Chondrocyte (in vitro differentiated cells): ENCODE data around the gene RNF157. TPM values are rescaled to one million over a fixed set of nuclear protein-coding genes. Genes with fewer than 3 reads are reported as not detected.
"Not testable (repeated sequence)": the region's sequence is repeated elsewhere in the genome, so short reads cannot be mapped to it uniquely, and the experiment has no call there.

Experiments
- DNase-seq: peaks from one replicate; pipeline ENCODE4 v3.0.0; 2021; ENCODE audit warnings: mixed read lengths, low spot score
- H3K27ac Mint-ChIP-seq: one replicate; pipeline ENCODE4 v1.8.0; 2021; ENCODE audit warnings: mild to moderate bottlenecking, moderate library complexity, mixed read lengths; ENCODE audit not compliant: unreplicated experiment
- H3K27me3 Mint-ChIP-seq: 2 replicates; pipeline ENCODE4 v1.8.0; 2021; ENCODE audit warnings: low read depth, mixed read lengths
- H3K36me3 Mint-ChIP-seq: 2 replicates; pipeline ENCODE4 v1.8.0; 2021; ENCODE audit warnings: low read depth, mixed read lengths
- H3K4me1 Mint-ChIP-seq: 2 replicates; pipeline ENCODE4 v1.8.0; 2021; ENCODE audit warnings: low read depth, mild to moderate bottlenecking, mixed read lengths
- H3K4me3 Mint-ChIP-seq: one replicate; pipeline ENCODE4 v1.8.0; 2021; ENCODE audit warnings: mild to moderate bottlenecking, moderate library complexity, mixed read lengths; ENCODE audit not compliant: unreplicated experiment
- H3K9me3 Mint-ChIP-seq: 2 replicates; pipeline ENCODE4 v1.8.0; 2021; ENCODE audit warnings: low read depth, mixed read lengths
- CTCF ChIP-seq: fragments of 200-600 bp; sonication (generic); IDR thresholded peaks from 2 replicates; pipeline ENCODE4 v1.5.0; 2021; ENCODE audit warnings: antibody characterized with exemption, mild to moderate bottlenecking, moderate library complexity
- total RNA-seq: library from RNA; stranded (reverse); gene quantifications from 3 replicates; pipeline ENCODE4 v1.2.1, GENCODE V29; 2021

RNF157 gene
- total RNA-seq, 1 donor from 2014 or later: 1.5 TPM

- no peak overlapping the region for H3K27ac Mint-ChIP-seq
- no peaks in the 10 kb centered on the region for H3K36me3 Mint-ChIP-seq
- H3K9me3 Mint-ChIP-seq: no peaks in the 10 kb centered on the region
- TF ChIP-seq CTCF: no peak
- no peaks in the 10 kb centered on the region for H3K27me3 Mint-ChIP-seq
- DNase-seq: no peak
- H3K4me3 Mint-ChIP-seq: no peak overlapping the region
- peaks cover 22% of the 10 kb centered on the region for H3K4me1 Mint-ChIP-seq
Observed at GRCh38 chr17:76268991-76269981, 29.0 kb upstream of the RNF157 start.

- Mint-ChIP-seq H3K4me3 (no peak overlapping the region), H3K27ac (peak overlapping the region; percentile 65), H3K36me3 (no peaks in the 10 kb centered on the region), H3K9me3 (no peaks in the 10 kb centered on the region), H3K4me1 (peaks cover 29% of the 10 kb centered on the region), H3K27me3 (no peaks in the 10 kb centered on the region)
- DNase-seq: no peak
- TF ChIP-seq CTCF: no peak
Observed at GRCh38 chr17:76268015-76268749, 27.9 kb upstream of the RNF157 start.

- H3K4me3 Mint-ChIP-seq, DNase-seq, H3K27me3 Mint-ChIP-seq, H3K36me3 Mint-ChIP-seq, H3K9me3 Mint-ChIP-seq: not testable (repeated sequence)
- Mint-ChIP-seq H3K27ac (peak overlapping the region; percentile 41), H3K4me1 (peaks cover 29% of the 10 kb centered on the region)
Observed at GRCh38 chr17:76267581-76268001, 27.3 kb upstream of the RNF157 start.

- no peak for TF ChIP-seq CTCF
- H3K27me3 Mint-ChIP-seq: no peaks in the 10 kb centered on the region
- no peaks in the 10 kb centered on the region for H3K36me3 Mint-ChIP-seq
- no peaks in the 10 kb centered on the region for H3K9me3 Mint-ChIP-seq
- H3K4me1 Mint-ChIP-seq: peaks cover 29% of the 10 kb centered on the region
- H3K27ac Mint-ChIP-seq: no peak overlapping the region
- peak overlapping the region; percentile 12 for H3K4me3 Mint-ChIP-seq
- no peak for DNase-seq
Observed at GRCh38 chr17:76267051-76267576, 26.8 kb upstream of the RNF157 start.

GRCh38 chr17:76266244-76266938 lies 26.1 kb upstream of the RNF157 start:
- no peaks in the 10 kb centered on the region for H3K36me3 Mint-ChIP-seq
- no peak for DNase-seq
- H3K4me1 Mint-ChIP-seq: peaks cover 29% of the 10 kb centered on the region
- TF ChIP-seq CTCF: no peak
- H3K9me3 Mint-ChIP-seq: no peaks in the 10 kb centered on the region
- no peaks in the 10 kb centered on the region for H3K27me3 Mint-ChIP-seq
- H3K4me3 Mint-ChIP-seq: peak overlapping the region; percentile 75
- H3K27ac Mint-ChIP-seq: peak overlapping the region; percentile 84
